NT2/D1 (cell line): ENCODE results near the gene EPHA3.

Experiments
- SUZ12 ChIP-seq: IDR thresholded peaks from 2 replicates; pipeline ENCODE4 v1.6.1; 2011; ENCODE audit not compliant: insufficient read length, insufficient read depth; ENCODE audit errors: extremely low read depth
- YY1 ChIP-seq: IDR thresholded peaks from 2 replicates; pipeline ENCODE4 v1.6.1; 2011; ENCODE audit not compliant: insufficient read length, insufficient read depth
- ZNF274 ChIP-seq: IDR thresholded peaks from 2 replicates; pipeline ENCODE4 v1.6.1; 2011; ENCODE audit warnings: mild to moderate bottlenecking, low read depth, low read length

- no peak for TF ChIP-seq YY1
- no peak for TF ChIP-seq ZNF274
- TF ChIP-seq SUZ12 = no peak
These were observed 109.8 kb downstream of the EPHA3 start for GRCh38 chr3:89217148-89217685.
